SKM-1 (cell line): Measurements from ENCODE around the gene TSPAN4.

Experiments
- DNase-seq: peaks from one replicate; lab custom pipeline; 2025; ENCODE audit not compliant: unreplicated experiment; lab: John Stamatoyannopoulos, UW

Gene TSPAN4

GRCh38 chr11:863023-863909 is 20.6 kb downstream of the TSPAN4 start:
- no peak for DNase-seq

GRCh38 chr11:863910-864827 is 21.5 kb downstream of the TSPAN4 start:
- no peak for DNase-seq

GRCh38 chr11:864898-865297 is 22.2 kb downstream of the TSPAN4 start:
- no peak for DNase-seq

GRCh38 chr11:865462-866430 is 23.1 kb downstream of the TSPAN4 start:
- DNase-seq, result no peak

- no peak for DNase-seq
These were observed 23.8 kb downstream of the TSPAN4 start for GRCh38 chr11:866481-866880.

GRCh38 chr11:867856-868358 is 25.3 kb downstream of the TSPAN4 start:
- DNase-seq, result no peak

GRCh38 chr11:868394-868793 is 25.7 kb downstream of the TSPAN4 start:
- DNase-seq, result no peak

GRCh38 chr11:868802-869201 is 26.1 kb downstream of the TSPAN4 start:
- DNase-seq, result no peak

- no peak for DNase-seq
These were observed 26.9 kb downstream of the TSPAN4 start for GRCh38 chr11:869399-870126.

GRCh38 chr11:870127-870413 is 27.4 kb downstream of the TSPAN4 start:
- no peak for DNase-seq

GRCh38 chr11:870418-870817 is 27.8 kb downstream of the TSPAN4 start:
- DNase-seq, result no peak

GRCh38 chr11:871472-871871 is 28.8 kb downstream of the TSPAN4 start:
- no peak for DNase-seq

- DNase-seq, result no peak
These were observed 30.1 kb downstream of the TSPAN4 start for GRCh38 chr11:872799-873198.

- no peak for DNase-seq
These were observed 31.1 kb downstream of the TSPAN4 start for GRCh38 chr11:873706-874105.

- DNase-seq, result no peak
These were observed 32.6 kb downstream of the TSPAN4 start for GRCh38 chr11:875203-875602.

GRCh38 chr11:875769-876301 is 33.2 kb downstream of the TSPAN4 start:
- no peak for DNase-seq

- no peak for DNase-seq
These were observed 33.9 kb downstream of the TSPAN4 start for GRCh38 chr11:876545-876944.

- DNase-seq, result no peak
These were observed 34.9 kb downstream of the TSPAN4 start for GRCh38 chr11:877565-877964.

- no peak for DNase-seq
These were observed 37.8 kb downstream of the TSPAN4 start for GRCh38 chr11:880447-880846.

GRCh38 chr11:882596-882995 is 39.9 kb downstream of the TSPAN4 start:
- no peak for DNase-seq
